Neuronal stem cell (in vitro differentiated cells): Measurements from ENCODE around the gene CEACAM19.

ENCODE experiments used
- DNase-seq: peaks from one replicate; pipeline ENCODE4 v3.0.0-alpha.2; 2013; ENCODE audit warnings: low spot score
- H2AFZ ChIP-seq: one replicate; pipeline ENCODE4 v1.6.1; 2013; ENCODE audit warnings: mild to moderate bottlenecking, low read length, inconsistent platforms
- H2AK5ac ChIP-seq: 2 replicates; pipeline ENCODE4 v1.6.1; 2013; ENCODE audit warnings: low read depth, mild to moderate bottlenecking, inconsistent platforms, low read length, moderate library complexity, mixed read lengths
- H2BK120ac ChIP-seq: 2 replicates; pipeline ENCODE4 v1.6.1; 2013; ENCODE audit warnings: low read depth, mild to moderate bottlenecking, inconsistent platforms, low read length, moderate library complexity, mixed read lengths
- H2BK12ac ChIP-seq: one replicate; pipeline ENCODE4 v1.6.1; 2013; ENCODE audit warnings: low read length, inconsistent platforms
- H2BK15ac ChIP-seq: 2 replicates; pipeline ENCODE4 v1.6.1; 2013; ENCODE audit warnings: mild to moderate bottlenecking, low read length, inconsistent platforms, mixed read lengths
- H2BK5ac ChIP-seq: one replicate; pipeline ENCODE4 v1.6.1; 2013; ENCODE audit warnings: inconsistent platforms, mild to moderate bottlenecking, low read length, moderate library complexity
- H3K14ac ChIP-seq: one replicate; pipeline ENCODE4 v1.6.1; 2013; ENCODE audit warnings: low read length, inconsistent platforms
- H3K18ac ChIP-seq: 2 replicates; pipeline ENCODE4 v1.6.1; 2013; ENCODE audit warnings: low read length, inconsistent platforms
- H3K23ac ChIP-seq: 2 replicates; pipeline ENCODE4 v1.6.1; 2013; ENCODE audit warnings: low read depth, mild to moderate bottlenecking, mixed read lengths, low read length, inconsistent platforms; ENCODE audit not compliant: poor library complexity
- H3K27ac ChIP-seq: replicated peaks from 3 replicates; pipeline ENCODE4 v1.5.1; 2013; ENCODE audit warnings: low read length, inconsistent platforms
- H3K27me3 ChIP-seq, 3 experiments: 2 replicates each; pipeline ENCODE4 v1.6.1; 2013; ENCODE audit warnings: low read length in 3 of 3, mild to moderate bottlenecking in 2 of 3, inconsistent platforms in 1 of 3, low read depth in 1 of 3, mixed read lengths in 1 of 3, moderate library complexity in 1 of 3; ENCODE audit not compliant: control insufficient read depth in 3 of 3, insufficient read depth in 3 of 3
- H3K36me3 ChIP-seq, 2 donors: replicated peaks in 1 of 2; 2 replicates each; pipeline ENCODE4 v1.6.1; 2013; ENCODE audit warnings: low read length in 2 of 2; ENCODE audit not compliant: control insufficient read depth in 2 of 2, insufficient read depth in 2 of 2
- H3K4ac ChIP-seq: 2 replicates; pipeline ENCODE4 v1.6.1; 2013; ENCODE audit warnings: inconsistent platforms, mild to moderate bottlenecking, low read length, moderate library complexity
- H3K4me1 ChIP-seq, 2 donors: 1 replicate in 1 of 2; 2 replicates in 1 of 2; pipeline ENCODE4 v1.6.1; 2013; ENCODE audit warnings: low read length in 2 of 2, low read depth in 1 of 2; ENCODE audit not compliant: control insufficient read depth in 2 of 2, insufficient read depth in 1 of 2
- H3K4me2 ChIP-seq: one replicate; pipeline ENCODE4 v1.6.1; 2013; ENCODE audit warnings: mild to moderate bottlenecking, low read length, inconsistent platforms; ENCODE audit not compliant: insufficient read depth, poor library complexity, severe bottlenecking
- H3K4me3 ChIP-seq, 2 donors: 2 replicates each; pipeline ENCODE4 v1.5.1; 2013; ENCODE audit warnings: low read length in 2 of 2, mild to moderate bottlenecking in 2 of 2, inconsistent platforms in 1 of 2, moderate library complexity in 1 of 2
- H3K79me1 ChIP-seq: one replicate; pipeline ENCODE4 v1.6.1; 2013; ENCODE audit warnings: low read depth, mild to moderate bottlenecking, inconsistent platforms, low read length, moderate library complexity
- H3K9ac ChIP-seq: one replicate; pipeline ENCODE4 v1.6.1; 2013; ENCODE audit warnings: mild to moderate bottlenecking, low read depth, low read length, inconsistent platforms; ENCODE audit not compliant: poor library complexity
- H3K9me3 ChIP-seq, 2 donors: replicated peaks in 1 of 2; 2 replicates each; pipeline versions ENCODE3 to v1.6.1; 2013; ENCODE audit warnings: low read length in 2 of 2, mild to moderate bottlenecking in 2 of 2, inconsistent platforms in 1 of 2, low read depth in 1 of 2, mixed read lengths in 1 of 2, moderate library complexity in 1 of 2; ENCODE audit not compliant: control insufficient read depth in 2 of 2, insufficient read depth in 1 of 2
- H4K8ac ChIP-seq: one replicate; pipeline ENCODE4 v1.6.1; 2013; ENCODE audit warnings: low read depth, mild to moderate bottlenecking, inconsistent platforms, low read length, moderate library complexity
- H4K91ac ChIP-seq: one replicate; pipeline ENCODE4 v1.6.1; 2013; ENCODE audit warnings: low read length, low read depth, mild to moderate bottlenecking, inconsistent platforms; ENCODE audit not compliant: poor library complexity
- WGBS, 2 donors: extraction: QIAGEN DNeasy Blood & Tissue Kit; methylation state at CpG; one replicate each; pipeline ENCODE4 v1.1.7; 2013; ENCODE audit warnings: missing lambda C conversion rate in 2 of 2, mixed read lengths in 1 of 2; ENCODE audit not compliant: insufficient read length in 2 of 2, insufficient replicate concordance in 1 of 2; ENCODE audit errors: extremely low coverage in 2 of 2; 5-methylcytosine and 5-hydroxymethylcytosine counted together

The CEACAM19 gene

DNA sequence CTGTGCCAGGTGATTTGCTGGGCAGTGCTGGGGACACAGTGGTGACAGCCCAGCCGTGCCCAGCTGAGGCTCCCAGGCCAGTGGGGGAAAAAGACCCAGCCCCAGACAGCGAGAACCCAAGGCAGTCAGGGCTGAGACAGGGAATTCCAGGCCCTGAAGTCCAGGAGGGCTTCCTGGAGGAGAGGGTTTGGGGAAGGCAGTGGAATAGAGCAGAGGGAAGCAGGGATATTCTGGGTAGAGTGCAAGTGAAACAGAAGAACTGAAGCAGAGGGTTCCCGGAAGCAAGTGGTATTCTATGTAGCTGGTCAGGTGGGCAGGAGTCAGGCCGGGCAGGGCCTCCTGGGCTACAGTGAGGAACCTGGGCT, 26.4 kb downstream of the CEACAM19 start:
- H2AFZ ChIP-seq: no peak overlapping the region
- no CpG with 5 or more reads among the region's 4 CpGs for WGBS, 2 donors
- no peak overlapping the region for H3K4me2 ChIP-seq
- H4K8ac ChIP-seq: no peak overlapping the region
- no peaks in the 10 kb centered on the region for H3K79me1 ChIP-seq
- H3K9me3 ChIP-seq: no peaks in the 10 kb centered on the region
- H2BK12ac ChIP-seq: peak overlapping the region; percentile 16
- no peak overlapping the region for H2BK15ac ChIP-seq
- H3K4ac ChIP-seq: no peak overlapping the region
- no peak overlapping the region for H3K4me3 ChIP-seq
- no peak overlapping the region for H2AK5ac ChIP-seq
- DNase-seq: no peak
- H3K9ac ChIP-seq: no peak overlapping the region
- no peak overlapping the region for H3K23ac ChIP-seq
- H2BK5ac ChIP-seq: no peak overlapping the region
- H3K27ac ChIP-seq: no peak overlapping the region
- no peaks in the 10 kb centered on the region for H3K36me3 ChIP-seq
- H4K91ac ChIP-seq: no peak overlapping the region
- H3K4me1 ChIP-seq: no peaks in the 10 kb centered on the region
- H3K14ac ChIP-seq: no peak overlapping the region
- H3K27me3 ChIP-seq: peaks cover 0 to 3% (median 0%) of the 10 kb centered on the region in 3 experiments
- H3K18ac ChIP-seq: peak overlapping the region; percentile 19
- no peak overlapping the region for H2BK120ac ChIP-seq

DNA sequence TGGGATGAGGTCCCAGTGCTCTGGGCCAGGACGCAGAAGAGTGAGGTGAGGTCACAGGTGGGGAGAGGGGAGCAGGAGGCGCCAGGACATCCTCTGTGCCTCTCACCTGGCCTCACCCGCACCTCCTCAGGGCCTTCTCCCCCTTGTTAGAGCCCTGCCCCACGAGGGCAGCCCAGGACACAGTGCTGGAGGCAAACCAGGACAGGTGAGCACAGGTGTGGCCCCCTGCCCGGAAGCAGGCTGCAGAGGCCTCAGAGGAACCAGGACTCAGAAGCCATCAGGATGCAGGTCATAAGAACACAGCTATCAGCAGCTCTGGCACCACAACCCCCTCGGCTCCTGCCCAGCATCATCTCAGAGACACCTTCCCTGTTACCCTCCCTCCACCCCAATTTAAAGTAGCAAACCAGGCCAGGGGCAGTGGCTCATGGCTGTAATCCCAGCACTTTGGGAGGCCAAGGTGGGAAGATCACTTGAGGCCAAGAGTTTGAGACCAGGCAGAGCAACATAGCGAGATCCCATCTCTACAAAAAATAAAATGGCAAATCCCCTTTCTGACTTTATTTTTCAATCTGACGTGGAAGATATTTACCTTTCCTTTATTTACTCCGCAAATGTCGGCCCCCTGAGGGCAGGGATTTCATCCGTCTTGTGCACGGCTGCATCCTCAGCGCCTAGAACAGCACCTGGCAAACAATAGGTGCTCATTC, 27.4 kb downstream of the CEACAM19 start, which contains the start of gene CEACAM16:
CEACAM16 (plus strand) TSS at position 660 of the 710 bp plus-strand sequence. CDS start 2,306 bp downstream, outside the sequence.
- peak within 1 kb of the TSS; percentile 62 for H2BK15ac ChIP-seq
- H3K23ac ChIP-seq: peak within 1 kb of the TSS; percentile 5
- peaks cover 0 to 3% (median 0%) of the 10 kb centered on the region in 3 experiments for H3K27me3 ChIP-seq
- no peaks in the 10 kb centered on the region for H3K4me1 ChIP-seq
- H2BK120ac ChIP-seq: no peak within 1 kb of the TSS
- H2AFZ ChIP-seq: no peak within 1 kb of the TSS
- no peak within 1 kb of the TSS for H3K4ac ChIP-seq
- no CpG with 5 or more reads among the region's 13 CpGs for WGBS, 2 donors
- no peak within 1 kb of the TSS for H3K4me2 ChIP-seq
- H2BK5ac ChIP-seq: no peak within 1 kb of the TSS
- H3K14ac ChIP-seq: peak within 1 kb of the TSS; percentile 75
- no peaks in the 10 kb centered on the region for H3K9me3 ChIP-seq
- H2BK12ac ChIP-seq: peak within 1 kb of the TSS; percentile 84
- no peak for DNase-seq
- no peak within 1 kb of the TSS for H3K9ac ChIP-seq
- no peaks in the 10 kb centered on the region for H3K79me1 ChIP-seq
- no peak within 1 kb of the TSS for H3K4me3 ChIP-seq
- no peak within 1 kb of the TSS for H4K91ac ChIP-seq
- H3K27ac ChIP-seq: no peak within 1 kb of the TSS
- H3K18ac ChIP-seq: peak within 1 kb of the TSS; percentile 3
- H2AK5ac ChIP-seq: peak within 1 kb of the TSS; percentile 88
- H3K36me3 ChIP-seq: no peaks in the 10 kb centered on the region
- H4K8ac ChIP-seq: no peak within 1 kb of the TSS

DNA sequence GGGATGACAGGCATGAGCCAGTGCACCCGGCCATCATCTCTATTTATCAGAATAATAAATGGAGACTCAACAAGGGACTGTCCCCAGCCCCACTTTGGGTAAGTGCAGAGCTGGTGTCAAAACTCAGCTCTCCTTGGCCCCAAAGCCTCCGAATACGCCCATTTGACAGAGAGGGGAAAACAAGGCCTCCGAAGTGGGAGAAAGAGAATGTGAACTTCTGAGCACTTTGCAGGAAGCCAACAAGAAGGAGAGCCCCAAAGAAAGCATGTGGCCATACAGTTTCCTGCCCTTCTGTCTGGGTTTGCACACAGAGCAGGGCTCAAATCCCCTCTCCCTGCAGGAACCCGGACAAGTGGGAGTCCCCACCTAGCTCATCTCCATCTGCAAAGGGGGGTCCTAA, 29.3 kb downstream of the CEACAM19 start:
- no peaks in the 10 kb centered on the region for H3K36me3 ChIP-seq
- WGBS, 2 donors: no CpG with 5 or more reads among the region's 5 CpGs

DNA sequence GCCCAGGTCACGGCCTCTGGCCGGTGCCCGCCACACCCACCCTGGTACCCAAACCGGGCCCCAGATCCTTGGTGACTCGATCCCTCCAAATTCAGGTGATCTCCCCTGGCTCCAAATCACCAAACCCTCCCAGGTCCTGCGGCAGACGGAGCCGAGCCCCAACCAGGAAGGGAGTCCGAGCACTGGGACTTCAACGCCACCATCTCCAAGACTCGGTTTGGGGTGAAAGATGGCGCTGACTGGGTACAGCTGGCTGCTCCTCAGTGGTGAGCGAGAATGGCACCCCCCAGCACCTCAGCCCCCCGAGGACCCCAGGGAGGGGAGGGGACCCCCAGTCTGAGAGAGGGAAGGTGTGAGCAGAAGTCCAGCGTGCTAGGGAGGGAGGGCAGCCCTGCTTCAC, 29.9 kb downstream of the CEACAM19 start:
- H2AK5ac ChIP-seq: peak overlapping the region; percentile 74
- H3K9me3 ChIP-seq: no peaks in the 10 kb centered on the region
- no peaks in the 10 kb centered on the region for H3K79me1 ChIP-seq
- no peaks in the 10 kb centered on the region for H3K4me1 ChIP-seq
- H2BK5ac ChIP-seq: no peak overlapping the region
- no peak overlapping the region for H2BK12ac ChIP-seq
- H2AFZ ChIP-seq: no peak overlapping the region
- no peak overlapping the region for H4K8ac ChIP-seq
- H3K23ac ChIP-seq: no peak overlapping the region
- no peak for DNase-seq
- H3K36me3 ChIP-seq: no peaks in the 10 kb centered on the region
- H3K4ac ChIP-seq: no peak overlapping the region
- no peak overlapping the region for H3K4me2 ChIP-seq
- no peak overlapping the region for H3K4me3 ChIP-seq
- H3K27ac ChIP-seq: no peak overlapping the region
- no CpG with 5 or more reads among the region's 15 CpGs for WGBS, 2 donors
- H3K9ac ChIP-seq: no peak overlapping the region
- peaks cover 0 to 6% (median 0%) of the 10 kb centered on the region in 3 experiments for H3K27me3 ChIP-seq
- no peak overlapping the region for H2BK15ac ChIP-seq
- H3K18ac ChIP-seq: peak overlapping the region; percentile 48
- no peak overlapping the region for H2BK120ac ChIP-seq
- H4K91ac ChIP-seq: no peak overlapping the region
- H3K14ac ChIP-seq: peak overlapping the region; percentile 31

More for the DNA sequence above, 29.3 kb downstream of the CEACAM19 start:
- Histone ChIP-seq H3K4me1 (no peaks in the 10 kb centered on the region), H2AK5ac (peak overlapping the region; percentile 74), H3K23ac (no peak overlapping the region), H3K4ac (no peak overlapping the region), H3K27me3 (peaks cover 0 to 6% (median 0%) of the 10 kb centered on the region in 3 experiments), H4K8ac (no peak overlapping the region), H2BK120ac (no peak overlapping the region), H3K14ac (no peak overlapping the region), H2BK15ac (no peak overlapping the region), H2AFZ (no peak overlapping the region), H2BK5ac (no peak overlapping the region), H3K4me2 (no peak overlapping the region), H3K79me1 (no peaks in the 10 kb centered on the region), H3K18ac (no peak overlapping the region), H3K9me3 (no peaks in the 10 kb centered on the region), H3K9ac (no peak overlapping the region), H3K4me3 (no peak overlapping the region), H3K27ac (no peak overlapping the region), H4K91ac (no peak overlapping the region), H2BK12ac (no peak overlapping the region)
- DNase-seq: no peak
